ENCODE measurements around the gene MTA1.

MTA1 gene

GRCh38 chr14:105455766-105456660, 36.4 kb downstream of the MTA1 start:
- TF ChIP-seq MAX (IDR thresholded peaks at IDR 0.05; ENCODE audit: low read depth, low read length) = no peak
- TF ChIP-seq POLR2A (IDR thresholded peaks at IDR 0.05; ENCODE audit: extremely low read depth, insufficient read length) = no peak
- no peak for TF ChIP-seq MYC (IDR thresholded peaks at IDR 0.05; ENCODE audit: low read depth, low read length)
- TF ChIP-seq CTCF (IDR thresholded peaks at IDR 0.05; ENCODE audit: low read depth, low read length) = no peak
- H3K4me3 ChIP-seq (ENCODE audit: low read depth, low read length) = no peak overlapping the region
- DNase-seq (ENCODE audit: low read depth) = no peak

- TF ChIP-seq MYC (IDR thresholded peaks at IDR 0.05; ENCODE audit: low read depth, low read length) (no peak), MAX (IDR thresholded peaks at IDR 0.05; ENCODE audit: low read depth, low read length) (no peak)
- H3K4me3 ChIP-seq (ENCODE audit: low read depth, low read length) = no peak overlapping the region
- no peak for DNase-seq (ENCODE audit: low read depth)
These were observed 37.4 kb downstream of the MTA1 start for GRCh38 chr14:105456736-105457617.

- no peak for DNase-seq (ENCODE audit: low read depth)
- no peak overlapping the region for H3K4me3 ChIP-seq (ENCODE audit: low read depth, low read length)
- TF ChIP-seq MYC (IDR thresholded peaks at IDR 0.05; ENCODE audit: low read depth, low read length) (no peak), MAX (IDR thresholded peaks at IDR 0.05; ENCODE audit: low read depth, low read length) (no peak), CTCF (IDR thresholded peaks at IDR 0.05; ENCODE audit: low read depth, low read length) (no peak), POLR2A (IDR thresholded peaks at IDR 0.05; ENCODE audit: extremely low read depth, insufficient read length) (no peak)
These were observed 38.4 kb downstream of the MTA1 start for GRCh38 chr14:105458010-105458409.

- no peak overlapping the region for H3K4me3 ChIP-seq (ENCODE audit: low read depth, low read length)
- no peak for TF ChIP-seq POLR2A (IDR thresholded peaks at IDR 0.05; ENCODE audit: extremely low read depth, insufficient read length)
- DNase-seq (ENCODE audit: low read depth) = no peak
These were observed 38.9 kb downstream of the MTA1 start for GRCh38 chr14:105458571-105458970.

- TF ChIP-seq MAX (IDR thresholded peaks at IDR 0.05; ENCODE audit: low read depth, low read length) = no peak
- no peak for TF ChIP-seq MYC (IDR thresholded peaks at IDR 0.05; ENCODE audit: low read depth, low read length)
- TF ChIP-seq CTCF (IDR thresholded peaks at IDR 0.05; ENCODE audit: low read depth, low read length) = no peak
- TF ChIP-seq POLR2A (IDR thresholded peaks at IDR 0.05; ENCODE audit: extremely low read depth, insufficient read length) = no peak
- DNase-seq (ENCODE audit: low read depth) = no peak
- no peak overlapping the region for H3K4me3 ChIP-seq (ENCODE audit: low read depth, low read length)
These were observed 40.5 kb downstream of the MTA1 start for GRCh38 chr14:105460116-105460515.

- H3K4me3 ChIP-seq (ENCODE audit: low read depth, low read length) = no peak overlapping the region
- DNase-seq (ENCODE audit: low read depth) = no peak
- TF ChIP-seq POLR2A (IDR thresholded peaks at IDR 0.05; ENCODE audit: extremely low read depth, insufficient read length) (no peak), MYC (IDR thresholded peaks at IDR 0.05; ENCODE audit: low read depth, low read length) (no peak), MAX (IDR thresholded peaks at IDR 0.05; ENCODE audit: low read depth, low read length) (no peak), CTCF (IDR thresholded peaks at IDR 0.05; ENCODE audit: low read depth, low read length) (no peak)
These were observed 41.0 kb downstream of the MTA1 start for GRCh38 chr14:105460616-105461015.

Data from NB4 (cell line).